Ectodermal cell (in vitro differentiated cells): ENCODE data around the gene TUBGCP6.
A peak's percentile ranks its signal among the peaks of the same experiment; 100 is the strongest.

Experiments used
- H3K27ac ChIP-seq: 2 replicates; pipeline ENCODE4 v1.7.0; 2013; ENCODE audit warnings: mild to moderate bottlenecking, low read depth, low read length; ENCODE audit not compliant: insufficient read depth, poor library complexity, severe bottlenecking
- H3K27me3 ChIP-seq: 2 replicates; pipeline ENCODE4 v1.7.0; 2013; ENCODE audit warnings: mild to moderate bottlenecking, low read length; ENCODE audit not compliant: insufficient read depth, control insufficient read depth, poor library complexity, severe bottlenecking
- H3K36me3 ChIP-seq: one replicate; pipeline ENCODE4 v1.7.0; 2013; ENCODE audit warnings: low read length; ENCODE audit not compliant: control insufficient read depth, insufficient read depth
- H3K4me1 ChIP-seq: one replicate; pipeline ENCODE4 v1.7.0; 2013; ENCODE audit warnings: low read length; ENCODE audit not compliant: control insufficient read depth, insufficient read depth
- H3K4me3 ChIP-seq: 2 replicates; pipeline ENCODE4 v1.7.0; 2013; ENCODE audit warnings: low read depth, low read length, control low read depth; ENCODE audit not compliant: insufficient read depth
- H3K9me3 ChIP-seq: 2 replicates; pipeline ENCODE4 v1.7.0; 2013; ENCODE audit warnings: mild to moderate bottlenecking, low read length, moderate library complexity; ENCODE audit not compliant: control insufficient read depth
- WGBS, 2 experiments: methylation state at CpG; one replicate each; pipeline ENCODE4 v1.1.7; 2013; ENCODE audit warnings: missing lambda C conversion rate in 2 of 2; 5-methylcytosine and 5-hydroxymethylcytosine counted together

The TUBGCP6 gene

DNA sequence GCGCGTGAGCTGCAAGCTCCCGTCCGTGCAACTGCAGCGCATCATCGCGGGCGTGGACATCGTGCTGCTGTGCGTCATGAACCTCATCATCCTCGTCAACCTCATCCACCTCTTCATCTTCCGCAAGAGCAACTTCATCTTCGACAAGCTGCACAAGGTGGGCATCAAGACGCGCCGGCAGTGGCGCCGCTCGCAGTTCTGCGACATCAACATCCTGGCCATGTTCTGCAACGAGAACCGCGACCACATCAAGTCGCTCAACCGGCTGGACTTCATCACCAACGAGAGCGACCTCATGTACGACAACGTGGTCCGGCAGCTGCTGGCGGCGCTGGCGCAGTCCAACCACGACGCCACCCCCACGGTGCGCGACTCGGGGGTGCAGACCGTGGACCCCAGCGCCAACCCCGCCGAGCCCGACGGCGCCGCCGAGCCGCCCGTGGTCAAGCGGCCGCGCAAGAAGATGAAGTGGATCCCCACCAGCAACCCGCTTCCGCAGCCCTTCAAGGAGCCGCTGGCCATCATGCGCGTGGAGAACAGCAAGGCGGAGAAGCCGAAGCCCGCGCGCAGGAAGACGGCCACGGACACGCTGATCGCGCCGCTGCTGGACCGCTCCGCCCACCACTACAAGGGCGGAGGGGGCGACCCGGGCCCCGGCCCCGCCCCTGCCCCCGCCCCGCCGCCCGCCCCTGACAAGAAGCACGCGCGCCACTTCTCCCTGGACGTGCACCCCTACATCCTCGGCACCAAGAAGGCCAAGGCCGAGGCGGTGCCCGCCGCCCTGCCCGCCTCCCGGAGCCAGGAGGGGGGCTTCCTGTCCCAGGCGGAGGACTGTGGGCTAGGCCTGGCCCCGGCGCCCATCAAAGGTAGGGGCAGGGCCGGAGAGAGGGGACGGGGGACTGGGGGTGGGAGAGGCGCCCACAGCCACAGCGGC, 67.0 kb downstream of the TUBGCP6 start:
- no peak overlapping the region for H3K4me3 ChIP-seq
- H3K4me1 ChIP-seq = no peaks in the 10 kb centered on the region
- H3K27me3 ChIP-seq = no peaks in the 10 kb centered on the region
- no peaks in the 10 kb centered on the region for H3K36me3 ChIP-seq
- no peaks in the 10 kb centered on the region for H3K9me3 ChIP-seq
- 92 to 94% methylated on average over 98 of the region's 98 CpGs for WGBS, 2 experiments
- no peak overlapping the region for H3K27ac ChIP-seq

DNA sequence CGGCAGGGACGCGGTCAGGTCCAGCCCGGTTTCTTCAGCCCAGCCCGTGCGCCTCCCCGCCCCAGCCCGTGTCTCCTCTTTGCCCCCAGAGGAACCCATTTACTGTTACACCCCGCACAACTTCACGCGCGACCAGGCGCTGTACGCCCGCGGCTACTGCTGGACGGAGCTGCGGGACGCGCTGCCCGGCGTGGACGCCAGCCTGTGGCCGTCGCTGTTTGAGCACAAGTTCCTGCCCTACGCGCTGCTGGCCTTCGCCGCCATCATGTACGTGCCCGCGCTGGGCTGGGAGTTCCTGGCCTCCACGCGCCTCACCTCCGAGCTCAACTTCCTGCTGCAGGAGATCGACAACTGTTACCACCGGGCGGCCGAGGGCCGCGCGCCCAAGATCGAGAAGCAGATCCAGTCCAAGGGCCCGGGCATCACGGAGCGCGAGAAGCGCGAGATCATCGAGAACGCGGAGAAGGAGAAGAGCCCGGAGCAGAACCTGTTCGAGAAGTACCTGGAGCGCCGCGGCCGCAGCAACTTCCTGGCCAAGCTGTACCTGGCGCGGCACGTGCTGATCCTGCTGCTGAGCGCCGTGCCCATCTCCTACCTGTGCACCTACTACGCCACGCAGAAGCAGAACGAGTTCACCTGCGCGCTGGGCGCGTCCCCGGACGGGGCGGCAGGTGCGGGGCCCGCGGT, 67.8 kb downstream of the TUBGCP6 start:
- Histone ChIP-seq H3K27me3 (peaks cover 5% of the 10 kb centered on the region), H3K36me3 (no peaks in the 10 kb centered on the region)
- WGBS, 2 experiments = 96% methylated on average over 76 of the region's 76 CpGs

DNA sequence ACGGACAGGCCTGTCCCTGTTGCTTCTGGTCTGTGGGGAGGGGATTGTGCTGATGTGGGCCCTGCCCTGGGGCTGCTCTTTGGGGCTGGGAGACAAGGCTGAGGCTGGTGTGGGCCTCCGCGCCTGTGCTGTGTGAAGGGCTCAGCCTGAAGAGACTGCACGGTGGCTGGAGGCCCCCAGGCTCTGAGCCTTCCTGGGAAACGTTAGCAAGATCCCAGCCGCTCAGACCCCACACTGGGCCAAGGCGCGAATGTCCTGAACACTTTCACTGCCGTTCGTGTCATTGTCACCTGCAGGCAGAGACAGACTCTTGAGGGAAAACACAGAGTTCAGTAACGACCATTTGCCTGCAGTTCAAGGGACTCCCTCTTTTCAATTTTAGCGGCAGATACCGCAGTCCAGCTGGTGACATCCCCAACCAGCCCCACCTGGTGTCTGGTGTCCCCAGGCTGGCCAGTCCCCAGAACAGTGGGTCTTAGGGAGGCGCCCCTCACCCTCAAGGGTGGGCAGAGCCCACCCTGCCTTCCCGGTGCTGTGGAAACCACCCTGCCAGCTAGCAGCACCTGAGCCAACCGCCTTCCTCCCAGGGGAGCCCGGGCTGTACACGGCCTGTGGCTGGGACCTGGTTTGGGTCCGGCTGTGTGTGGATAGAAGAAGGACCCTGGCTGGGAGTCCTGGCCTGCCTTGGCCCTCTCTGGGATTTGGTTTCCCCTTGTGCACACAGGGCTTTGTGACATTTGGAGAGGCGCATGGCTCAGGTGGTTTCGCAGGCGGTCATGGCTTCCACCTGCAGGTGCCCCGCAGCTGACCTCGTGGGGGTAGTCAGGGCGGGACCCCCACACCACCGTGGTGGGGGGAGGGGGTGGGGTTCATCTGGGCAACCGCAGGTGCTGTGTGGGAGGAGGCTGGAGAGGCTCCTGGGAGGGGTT, 68.6 kb downstream of the TUBGCP6 start:
- H3K27me3 ChIP-seq = peaks cover 14% of the 10 kb centered on the region
- H3K4me1 ChIP-seq = no peaks in the 10 kb centered on the region
- 89 to 91% methylated on average over 27 of the region's 27 CpGs for WGBS, 2 experiments
- H3K9me3 ChIP-seq = no peaks in the 10 kb centered on the region
- H3K4me3 ChIP-seq = no peak overlapping the region
- H3K27ac ChIP-seq = no peak overlapping the region
- no peaks in the 10 kb centered on the region for H3K36me3 ChIP-seq

More for the DNA sequence above, 67.8 kb downstream of the TUBGCP6 start:
- no peak overlapping the region for H3K27ac ChIP-seq
- no peak overlapping the region for H3K4me3 ChIP-seq
- H3K4me1 ChIP-seq = no peaks in the 10 kb centered on the region
- H3K9me3 ChIP-seq = no peaks in the 10 kb centered on the region

DNA sequence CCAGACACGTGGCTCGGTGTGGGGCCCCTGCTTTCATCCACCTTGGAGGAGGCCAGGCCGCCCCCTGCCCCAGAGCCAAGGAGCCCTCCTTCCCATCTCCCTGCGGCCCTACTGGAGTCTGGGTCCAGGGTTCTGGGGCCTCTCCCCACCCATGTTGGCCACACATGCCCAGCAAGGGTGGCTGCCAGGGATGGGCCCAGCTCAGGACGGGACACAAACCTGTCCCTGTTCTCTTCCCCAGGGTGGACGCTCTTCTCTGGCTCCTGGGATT, 69.7 kb downstream of the TUBGCP6 start:
- Histone ChIP-seq H3K9me3 (no peaks in the 10 kb centered on the region), H3K4me3 (no peak overlapping the region), H3K4me1 (no peaks in the 10 kb centered on the region), H3K27ac (no peak overlapping the region), H3K27me3 (peaks cover 21% of the 10 kb centered on the region), H3K36me3 (no peaks in the 10 kb centered on the region)
- WGBS, 2 experiments = 89 to 92% methylated on average over 6 of the region's 6 CpGs

DNA sequence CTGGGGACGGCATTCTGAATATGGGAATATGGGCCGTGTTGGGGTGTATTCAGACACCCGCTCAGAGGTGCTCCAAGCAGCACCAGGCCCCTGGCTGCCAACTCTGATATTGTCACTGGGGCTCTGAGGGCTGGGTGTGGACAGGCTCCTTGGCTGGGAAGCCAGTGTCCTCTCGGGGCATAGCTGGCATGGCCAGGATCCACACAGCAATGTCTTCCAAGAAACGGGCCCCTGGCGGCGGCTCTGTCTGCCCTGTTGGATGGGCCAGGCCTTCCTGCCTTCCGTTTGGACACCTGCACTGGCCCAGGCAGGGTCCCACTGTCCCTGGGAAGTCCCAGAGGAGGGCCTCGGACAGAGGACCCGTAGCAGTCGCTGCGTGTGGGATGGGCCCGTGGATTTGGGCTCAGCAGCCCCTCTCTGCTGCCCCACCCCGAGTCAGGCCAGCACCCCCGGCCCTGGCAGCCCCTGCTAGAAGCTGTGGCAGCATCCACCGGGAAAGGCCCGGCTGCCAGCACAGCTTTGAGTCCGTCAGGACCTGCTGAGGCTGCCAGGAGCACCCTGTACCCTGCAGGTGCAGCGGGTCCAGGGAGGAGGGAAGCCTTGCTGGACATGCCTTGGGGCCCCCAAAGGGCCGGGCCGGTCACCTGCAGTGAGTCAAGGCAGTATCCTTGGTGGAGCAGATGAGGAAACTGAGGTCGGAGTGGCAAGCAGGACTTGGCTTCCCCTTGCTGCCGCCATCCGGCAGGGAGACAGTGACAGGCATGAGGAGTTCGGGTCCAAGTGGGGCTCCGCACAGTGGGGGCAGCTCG, 70.2 kb downstream of the TUBGCP6 start:
- Histone ChIP-seq H3K27ac (no peak overlapping the region), H3K9me3 (no peaks in the 10 kb centered on the region), H3K27me3 (peaks cover 26% of the 10 kb centered on the region), H3K36me3 (no peaks in the 10 kb centered on the region), H3K4me3 (no peak overlapping the region), H3K4me1 (no peaks in the 10 kb centered on the region)
- WGBS, 2 experiments = 92% methylated on average over 27 of the region's 27 CpGs

DNA sequence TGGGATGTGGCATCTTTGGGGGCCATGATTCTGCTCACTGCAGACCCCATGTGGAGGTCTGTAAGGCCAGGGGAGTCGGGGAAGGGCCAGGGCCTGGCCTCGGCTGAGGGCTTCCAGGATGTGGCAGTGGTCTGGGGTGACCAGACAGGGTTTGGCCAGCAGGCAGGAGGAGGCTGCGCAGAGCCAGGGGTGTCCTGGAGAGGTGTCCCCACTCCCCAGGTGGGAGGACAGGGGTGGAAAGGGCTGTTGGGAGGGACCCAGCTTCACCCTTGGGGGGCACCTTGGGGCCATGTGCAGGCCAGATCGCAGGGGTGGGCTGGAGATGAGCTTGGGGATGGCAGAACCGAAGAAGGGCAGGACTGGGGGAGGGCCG, 70.9 kb downstream of the TUBGCP6 start:
- no peaks in the 10 kb centered on the region for H3K4me1 ChIP-seq
- no peaks in the 10 kb centered on the region for H3K9me3 ChIP-seq
- H3K4me3 ChIP-seq = no peak overlapping the region
- H3K36me3 ChIP-seq = no peaks in the 10 kb centered on the region
- WGBS, 2 experiments = 93 to 95% methylated on average over 6 of the region's 6 CpGs
- H3K27ac ChIP-seq = no peak overlapping the region
- H3K27me3 ChIP-seq = peaks cover 32% of the 10 kb centered on the region

DNA sequence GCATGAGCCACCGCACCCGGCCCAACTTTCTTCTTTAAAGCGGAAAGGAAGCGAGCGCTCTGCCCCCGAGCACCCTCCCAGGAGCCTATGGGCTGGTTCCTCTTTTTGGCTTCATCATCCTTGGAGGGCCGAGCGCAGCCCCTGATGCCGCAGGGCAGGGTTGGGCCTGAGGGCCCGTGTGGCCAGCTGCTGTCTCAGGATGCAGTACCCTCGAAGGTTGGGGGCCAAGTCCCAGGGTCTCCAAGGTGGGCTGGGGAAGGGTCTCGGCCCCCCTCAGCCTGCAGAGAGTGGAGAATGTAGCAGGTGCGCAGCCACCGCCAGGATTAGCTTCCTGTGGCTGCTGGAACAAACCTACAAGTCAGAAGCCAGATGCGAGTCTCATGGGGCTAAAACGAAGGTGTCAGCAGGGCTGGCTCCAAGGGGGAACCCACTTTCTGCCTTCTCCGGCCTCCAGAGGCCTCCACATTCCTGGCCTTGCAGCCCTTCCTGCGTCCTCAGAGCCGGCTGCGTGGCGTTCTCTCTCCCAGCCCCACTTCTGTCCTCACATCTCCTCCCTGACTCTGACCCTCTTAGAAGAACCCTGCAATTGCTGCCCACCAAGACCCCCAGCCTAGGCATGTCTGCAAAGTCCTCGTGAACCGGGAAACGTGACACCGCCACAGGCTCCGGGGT, 71.4 kb downstream of the TUBGCP6 start:
- H3K9me3 ChIP-seq = no peaks in the 10 kb centered on the region
- H3K36me3 ChIP-seq = no peaks in the 10 kb centered on the region
- H3K4me3 ChIP-seq = no peak overlapping the region
- WGBS, 2 experiments = 91 to 92% methylated on average over 26 of the region's 26 CpGs
- peaks cover 37% of the 10 kb centered on the region for H3K27me3 ChIP-seq
- no peak overlapping the region for H3K27ac ChIP-seq
- H3K4me1 ChIP-seq = no peaks in the 10 kb centered on the region

DNA sequence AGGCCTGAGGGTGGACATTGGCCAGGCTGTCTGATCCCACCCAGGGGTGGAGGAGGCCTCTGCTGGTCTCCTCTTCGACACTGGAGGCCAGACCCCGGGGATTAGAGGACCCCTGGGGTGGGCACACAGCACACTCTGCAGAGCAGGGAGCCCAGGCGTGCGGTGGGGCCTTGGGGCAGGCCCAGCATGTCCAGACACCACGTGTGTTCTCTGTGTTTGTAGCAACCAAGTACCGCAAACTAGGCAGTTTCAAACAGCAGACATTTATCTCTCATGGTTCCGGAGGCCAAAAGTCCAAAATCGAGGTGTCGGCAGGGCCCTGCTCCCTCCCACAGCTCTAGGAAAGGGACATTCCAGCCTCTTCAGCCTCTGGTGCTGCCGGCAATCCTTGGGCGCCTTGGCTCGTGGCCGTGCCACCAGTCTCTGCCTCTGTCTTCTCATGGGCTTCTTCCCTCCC, 72.8 kb downstream of the TUBGCP6 start:
- no peaks in the 10 kb centered on the region for H3K4me1 ChIP-seq
- no peaks in the 10 kb centered on the region for H3K36me3 ChIP-seq
- H3K4me3 ChIP-seq = no peak overlapping the region
- peaks cover 51% of the 10 kb centered on the region for H3K27me3 ChIP-seq
- no peak overlapping the region for H3K27ac ChIP-seq
- 81 to 83% methylated on average over 13 of the region's 13 CpGs for WGBS, 2 experiments
- H3K9me3 ChIP-seq = no peaks in the 10 kb centered on the region

DNA sequence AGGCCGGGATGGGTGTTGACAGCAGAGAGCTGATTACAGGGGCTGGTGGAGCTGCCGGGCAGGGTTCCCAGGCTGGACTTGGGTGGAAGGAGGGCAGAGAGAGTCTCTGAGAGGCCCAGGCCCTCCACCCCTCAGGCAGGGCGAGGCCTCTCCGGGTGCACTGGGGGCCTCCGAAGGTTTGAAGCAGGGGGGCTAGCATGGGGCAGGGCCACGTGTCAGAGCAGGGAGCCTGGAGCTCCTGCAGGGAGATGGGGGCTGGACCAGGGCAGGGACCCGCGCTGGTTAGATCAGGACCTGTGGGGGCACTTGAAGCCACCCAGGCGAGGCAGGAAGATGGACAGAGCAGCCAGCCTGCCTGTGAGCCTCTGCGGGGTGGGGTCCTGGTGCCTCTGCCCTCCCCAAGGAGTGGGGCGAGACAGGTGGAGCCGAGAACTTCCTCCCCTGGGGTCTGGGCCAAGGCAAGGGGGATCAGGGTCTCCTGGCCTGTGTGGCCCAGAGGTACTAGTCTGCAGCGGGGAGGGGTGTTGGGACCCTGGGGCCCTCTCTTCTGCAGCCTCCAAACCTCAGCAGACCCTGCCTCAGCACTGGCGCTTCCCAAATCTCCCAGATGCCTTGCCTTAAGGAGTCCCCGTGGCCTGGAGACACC, 73.4 kb downstream of the TUBGCP6 start:
- 71 to 73% methylated on average over 15 of the region's 15 CpGs for WGBS, 2 experiments

More for the DNA sequence above, 73.4 kb downstream of the TUBGCP6 start:
- Histone ChIP-seq H3K36me3 (no peaks in the 10 kb centered on the region), H3K27ac (no peak overlapping the region), H3K4me3 (peak overlapping the region; percentile 35), H3K27me3 (peaks cover 51% of the 10 kb centered on the region), H3K9me3 (no peaks in the 10 kb centered on the region), H3K4me1 (no peaks in the 10 kb centered on the region)
